Measurements from ENCODE around the gene TBC1D23. TPM values are rescaled to one million over a fixed set of nuclear protein-coding genes. Genes with fewer than 3 reads are reported as not detected.
"Not testable (repeated sequence)": the region's sequence is repeated elsewhere in the genome, so short reads cannot be mapped to it uniquely, and the experiment has no call there.

Gene TBC1D23
- polyA plus RNA-seq, 3 donors: 10.2 to 22.7 (median 12.2) TPM

DNA sequence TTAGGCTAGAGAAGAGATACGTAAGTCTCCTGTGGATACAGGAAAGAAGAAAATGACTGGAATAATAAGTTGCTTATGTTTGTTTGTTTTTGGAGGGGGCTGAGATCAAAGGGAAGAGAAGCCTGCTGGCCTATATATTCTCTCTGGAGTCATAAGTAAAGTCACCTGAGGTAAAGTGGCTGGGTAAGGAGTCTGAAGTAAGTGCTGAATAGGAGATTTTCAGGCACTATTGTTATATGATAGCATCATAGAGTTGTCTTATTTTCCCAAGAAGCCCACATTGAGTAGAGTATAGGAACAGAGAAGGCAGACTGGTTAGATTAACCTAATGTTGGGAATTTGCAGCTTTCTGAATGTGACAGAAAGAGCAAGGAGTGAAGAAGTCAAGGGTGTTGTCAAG, 10.7 kb downstream of the TBC1D23 start:
- Mint-ChIP-seq H3K27ac (peak overlapping the region in 2 of 7 donors; percentile 47 to 51), H3K36me3 (peaks cover 2 to 3% of the 10 kb centered on the region in 2 donors), H3K27me3 (ENCODE audit: low read depth in 3 of 3) (no peaks in the 10 kb centered on the region), H3K9me3 (no peaks in the 10 kb centered on the region), H3K4me1 (peaks cover 23% of the 10 kb centered on the region), H3K4me3 (no peak overlapping the region)
- peaks cover 91% of the 10 kb centered on the region for H4K20me1 ChIP-seq (ENCODE audit: insufficient read depth, low read length)
- no peaks in the 10 kb centered on the region for H3K9me3 ChIP-seq (replicated peaks in 1 of 2; ENCODE audit: control insufficient read depth in 1 of 2, insufficient read depth in 1 of 2, low read length in 2 of 2)
- H3K79me2 ChIP-seq (ENCODE audit: insufficient read depth, low read length): peaks cover 89% of the 10 kb centered on the region
- WGBS (ENCODE audit: insufficient coverage): 100% methylated on average over 1 of the region's 1 CpG
- H3K4me1 ChIP-seq (ENCODE audit: control insufficient read depth in 1 of 2, insufficient read depth in 2 of 2, low read length in 2 of 2): no peaks in the 10 kb centered on the region
- no peak overlapping the region for H3K9ac ChIP-seq (ENCODE audit: insufficient read depth, low read length, poor library complexity, severe bottlenecking)
- H3K4me3 ChIP-seq (replicated peaks in 1 of 3; ENCODE audit: low read depth in 2 of 3, low read length in 3 of 3): no peak overlapping the region
- no peak for DNase-seq
- intact Hi-C loops (cut with micrococcal nuclease): no loop called here
- TF ChIP-seq, protein P1, sequence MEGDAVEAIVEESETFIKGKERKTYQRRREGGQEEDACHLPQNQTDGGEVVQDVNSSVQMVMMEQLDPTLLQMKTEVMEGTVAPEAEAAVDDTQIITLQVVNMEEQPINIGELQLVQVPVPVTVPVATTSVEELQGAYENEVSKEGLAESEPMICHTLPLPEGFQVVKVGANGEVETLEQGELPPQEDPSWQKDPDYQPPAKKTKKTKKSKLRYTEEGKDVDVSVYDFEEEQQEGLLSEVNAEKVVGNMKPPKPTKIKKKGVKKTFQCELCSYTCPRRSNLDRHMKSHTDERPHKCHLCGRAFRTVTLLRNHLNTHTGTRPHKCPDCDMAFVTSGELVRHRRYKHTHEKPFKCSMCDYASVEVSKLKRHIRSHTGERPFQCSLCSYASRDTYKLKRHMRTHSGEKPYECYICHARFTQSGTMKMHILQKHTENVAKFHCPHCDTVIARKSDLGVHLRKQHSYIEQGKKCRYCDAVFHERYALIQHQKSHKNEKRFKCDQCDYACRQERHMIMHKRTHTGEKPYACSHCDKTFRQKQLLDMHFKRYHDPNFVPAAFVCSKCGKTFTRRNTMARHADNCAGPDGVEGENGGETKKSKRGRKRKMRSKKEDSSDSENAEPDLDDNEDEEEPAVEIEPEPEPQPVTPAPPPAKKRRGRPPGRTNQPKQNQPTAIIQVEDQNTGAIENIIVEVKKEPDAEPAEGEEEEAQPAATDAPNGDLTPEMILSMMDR (IDR thresholded peaks at IDR 0.05): no peak
- H3K27ac ChIP-seq (ENCODE audit: low read depth in 1 of 2, low read length in 2 of 2): no peak overlapping the region
- peaks cover 0 to 2% of the 10 kb centered on the region in 2 donors for H3K36me3 ChIP-seq (replicated peaks in 1 of 2; ENCODE audit: control insufficient read depth in 1 of 2, insufficient read depth in 2 of 2, low read length in 2 of 2)
- H2AFZ ChIP-seq (ENCODE audit: insufficient read depth, low read depth, low read length, poor library complexity, severe bottlenecking): no peak overlapping the region
- no peak overlapping the region for H3K4me2 ChIP-seq (replicated peaks; ENCODE audit: extremely low read depth, low read length, poor library complexity, severe bottlenecking)
- no peaks in the 10 kb centered on the region for H3K27me3 ChIP-seq (ENCODE audit: control insufficient read depth in 2 of 2, insufficient read depth in 2 of 2, low read length in 2 of 2)

DNA sequence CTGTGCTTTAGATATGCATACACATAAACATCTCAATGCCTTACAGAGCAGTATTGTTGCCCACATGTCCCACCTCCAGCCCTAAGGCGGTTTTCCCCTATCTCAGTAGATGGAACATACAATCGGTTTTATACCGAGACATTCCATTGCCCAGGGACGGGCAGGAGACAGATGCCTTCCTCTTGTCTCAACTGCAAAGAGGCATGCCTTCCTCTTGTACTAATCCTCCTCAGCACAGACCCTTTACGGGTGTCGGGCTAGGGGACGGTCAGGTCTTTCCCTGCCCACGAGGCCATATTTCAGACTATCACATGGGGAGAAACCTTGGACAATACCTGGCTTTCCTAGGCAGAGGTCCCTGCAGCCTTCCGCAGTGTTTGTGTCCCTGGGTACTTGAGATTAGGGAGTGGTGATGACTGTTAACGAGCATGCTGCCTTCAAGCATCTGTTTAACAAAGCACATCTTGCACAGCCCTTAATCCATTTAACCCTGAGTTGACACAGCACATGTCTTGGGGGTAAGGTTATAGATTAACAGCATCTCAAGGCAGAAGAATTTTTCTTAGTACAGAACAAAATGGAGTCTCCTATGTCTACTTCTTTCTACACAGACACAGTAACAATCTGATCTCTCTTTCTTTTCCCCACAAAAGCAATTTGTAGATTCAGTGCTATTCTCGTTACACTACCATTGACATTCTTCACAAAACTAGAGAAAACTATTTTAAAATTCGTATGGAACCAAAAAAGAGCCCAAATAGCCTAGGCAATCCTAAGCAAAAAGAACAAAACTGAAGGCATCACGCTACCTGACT, 12.2 kb downstream of the TBC1D23 start:
- H3K9me3 ChIP-seq (replicated peaks in 1 of 2; ENCODE audit: control insufficient read depth in 1 of 2, insufficient read depth in 1 of 2, low read length in 2 of 2); H3K4me2 ChIP-seq (replicated peaks; ENCODE audit: extremely low read depth, low read length, poor library complexity, severe bottlenecking); H3K36me3 ChIP-seq (replicated peaks in 1 of 2; ENCODE audit: control insufficient read depth in 1 of 2, insufficient read depth in 2 of 2, low read length in 2 of 2); intact Hi-C loops (cut with micrococcal nuclease); H3K27ac ChIP-seq (ENCODE audit: low read depth in 1 of 2, low read length in 2 of 2); H3K9ac ChIP-seq (ENCODE audit: insufficient read depth, low read length, poor library complexity, severe bottlenecking); H3K4me3 ChIP-seq (replicated peaks in 1 of 3; ENCODE audit: low read depth in 2 of 3, low read length in 3 of 3); H3K27me3 Mint-ChIP-seq (ENCODE audit: low read depth in 3 of 3); H3K4me3 Mint-ChIP-seq; H3K9me3 Mint-ChIP-seq; H3K4me1 ChIP-seq (ENCODE audit: control insufficient read depth in 1 of 2, insufficient read depth in 2 of 2, low read length in 2 of 2); H3K36me3 Mint-ChIP-seq; DNase-seq; H2AFZ ChIP-seq (ENCODE audit: insufficient read depth, low read depth, low read length, poor library complexity, severe bottlenecking); H3K27me3 ChIP-seq (ENCODE audit: control insufficient read depth in 2 of 2, insufficient read depth in 2 of 2, low read length in 2 of 2): not testable (repeated sequence)
- H3K4me1 Mint-ChIP-seq: peaks cover 23% of the 10 kb centered on the region
- H3K27ac Mint-ChIP-seq: peak overlapping the region in 2 of 7 donors; percentile 16 to 72
- Histone ChIP-seq H4K20me1 (ENCODE audit: insufficient read depth, low read length) (peaks cover 91% of the 10 kb centered on the region), H3K79me2 (ENCODE audit: insufficient read depth, low read length) (peaks cover 89% of the 10 kb centered on the region)
- 97% methylated on average over 5 of the region's 13 CpGs for WGBS (ENCODE audit: insufficient coverage)

Measured in CD14-positive monocyte (primary cell).